Caco-2 (cell line): Measurements from ENCODE around the gene CERS6. TPM values are rescaled to one million over a fixed set of nuclear protein-coding genes. Genes with fewer than 3 reads are reported as not detected.
"Not testable (repeated sequence)": the region's sequence is repeated elsewhere in the genome, so short reads cannot be mapped to it uniquely, and the experiment has no call there.

Source experiments
- BruUV-seq: library from RNA; stranded (reverse); fragments of 400-500 nt; replicated peaks from 2 replicates; lab custom pipeline; 2021; lab: Mats Ljungman, UMichigan
- CTCF ChIA-PET: fragments of 300-600 bp; sonication (Branson Sonifier 250); formaldehyde crosslinking; loops from one replicate; lab custom pipeline; 2022; ENCODE audit warnings: antibody characterized with exemption; lab: Charles Lee
- POLR2A ChIA-PET: fragments of 300-600 bp; sonication (Branson Sonifier 250); formaldehyde crosslinking; loops from one replicate; lab custom pipeline; 2022; ENCODE audit warnings: antibody characterized with exemption; lab: Charles Lee
- DNase-seq, 2 experiments: peaks; one replicate each; pipeline versions ENCODE4 v3.0.0 to v3.0.0-alpha.2; 2020 to 2022
- H3K27me3 ChIP-seq: replicated peaks from 2 replicates; pipeline ENCODE4 v1.6.0; 2011; ENCODE audit warnings: low read length; ENCODE audit not compliant: control insufficient read depth, insufficient read depth
- H3K36me3 ChIP-seq: 2 replicates; pipeline ENCODE4 v1.5.1; 2011; ENCODE audit warnings: low read length; ENCODE audit not compliant: control insufficient read depth, insufficient read depth
- H3K4me1 ChIP-seq: fragments of 250-450 bp; sonication (Bioruptor Pico); 2 replicates; pipeline ENCODE4 v1.5.1; 2020; ENCODE audit warnings: mild to moderate bottlenecking
- H3K4me3 ChIP-seq: 2 replicates; pipeline ENCODE4 v1.5.1; 2011; ENCODE audit warnings: low read depth, mild to moderate bottlenecking, control low read depth, low read length
- H3K9me3 ChIP-seq: fragments of 250-450 bp; sonication (Bioruptor Pico); 2 replicates; pipeline ENCODE4 v1.5.1; 2020; ENCODE audit warnings: mild to moderate bottlenecking, moderate library complexity
- H3K27ac Mint-ChIP-seq: one replicate; pipeline ENCODE4 v1.8.0; 2022; ENCODE audit warnings: mixed read lengths; ENCODE audit not compliant: unreplicated experiment
- H3K27me3 Mint-ChIP-seq: one replicate; pipeline ENCODE4 v1.8.0; 2022; ENCODE audit warnings: mixed read lengths; ENCODE audit not compliant: insufficient read depth, unreplicated experiment
- H3K36me3 Mint-ChIP-seq: one replicate; pipeline ENCODE4 v1.8.0; 2022; ENCODE audit warnings: mild to moderate bottlenecking, mixed read lengths; ENCODE audit not compliant: insufficient read depth, unreplicated experiment
- H3K4me1 Mint-ChIP-seq: one replicate; pipeline ENCODE4 v1.8.0; 2022; ENCODE audit warnings: low read depth, mixed read lengths; ENCODE audit not compliant: unreplicated experiment
- H3K4me3 Mint-ChIP-seq: one replicate; pipeline ENCODE4 v1.8.0; 2022; ENCODE audit warnings: mild to moderate bottlenecking, moderate library complexity, mixed read lengths; ENCODE audit not compliant: unreplicated experiment
- H3K9me3 Mint-ChIP-seq: one replicate; pipeline ENCODE4 v1.8.0; 2022; ENCODE audit warnings: mixed read lengths; ENCODE audit not compliant: unreplicated experiment
- CTCF ChIP-seq, 2 experiments: fragments of 200-600 bp in 1 of 2; IDR thresholded peaks; 1 replicate in 1 of 2; 2 replicates in 1 of 2; pipeline versions ENCODE4 v1.5.1 to v1.8.0; 2011 to 2022; ENCODE audit warnings: antibody characterized with exemption in 1 of 2, control low read depth in 1 of 2, inconsistent platforms in 1 of 2, low read depth in 1 of 2, low read length in 1 of 2, mild to moderate bottlenecking in 1 of 2, moderate library complexity in 1 of 2; ENCODE audit not compliant: insufficient read depth in 1 of 2, severe bottlenecking in 1 of 2, unreplicated experiment in 1 of 2
- intact Hi-C: fragments of 100-400 bp; cut with micrococcal nuclease; formaldehyde crosslinking; loops from one replicate; pipeline ENCODE4 v1.10.0; 2022; ENCODE audit not compliant: unreplicated experiment
- total RNA-seq: library from RNA; stranded (reverse); gene quantifications from 2 replicates; pipeline ENCODE4 v1.2.3, GENCODE V29; 2022

Gene CERS6
- total RNA-seq, 1 experiment from 2014 or later = 32.7 TPM

DNA sequence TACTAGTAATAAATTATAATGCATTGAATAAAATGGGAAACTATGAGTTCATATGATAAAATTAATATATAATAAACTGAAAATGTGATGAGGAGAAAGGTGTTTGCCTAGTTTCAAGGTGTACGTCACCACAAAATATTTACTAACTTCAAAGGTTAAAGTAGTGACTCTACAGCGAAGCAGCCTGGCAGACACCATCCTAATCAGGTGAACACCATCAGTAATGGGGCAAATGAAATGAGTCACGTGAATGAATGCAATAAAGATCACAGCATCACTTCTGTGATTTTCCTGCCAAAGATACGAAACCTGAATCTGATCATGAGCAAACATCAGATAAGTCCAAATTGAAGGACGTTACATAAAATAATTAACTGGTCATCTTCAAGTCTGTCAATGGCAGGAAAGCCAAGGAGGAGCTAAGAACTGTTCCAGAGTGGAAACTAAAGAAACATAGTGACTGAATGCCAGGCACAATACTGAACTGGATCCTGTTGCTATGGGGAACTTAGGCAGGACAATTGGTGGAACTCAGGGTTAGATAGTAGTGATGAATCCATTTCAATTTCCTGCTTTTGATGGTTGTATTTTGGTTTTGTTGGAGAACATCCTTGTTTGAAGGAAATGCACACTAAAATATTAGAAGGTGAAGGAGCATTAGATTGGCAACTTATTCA, 334.3 kb downstream of the CERS6 start:
- no peak for TF ChIP-seq CTCF (IDR thresholded peaks at IDR 0.05; ENCODE audit: insufficient read depth in 1 of 2, low read depth in 1 of 2, low read length in 1 of 2, severe bottlenecking in 1 of 2, unreplicated experiment in 1 of 2)
- no peak overlapping the region for H3K4me3 Mint-ChIP-seq
- Histone ChIP-seq H3K36me3 (no peaks in the 10 kb centered on the region), H3K9me3 (no peaks in the 10 kb centered on the region), H3K4me3 (no peak overlapping the region), H3K27me3 (no peaks in the 10 kb centered on the region), H3K4me1 (no peaks in the 10 kb centered on the region)
- no peaks in the 10 kb centered on the region for H3K36me3 Mint-ChIP-seq
- H3K27me3 Mint-ChIP-seq = no peaks in the 10 kb centered on the region
- peaks cover 7% of the 10 kb centered on the region for H3K9me3 Mint-ChIP-seq
- no peak for DNase-seq
- intact Hi-C loops = no loop called here
- no TSS peak for BruUV-seq
- peaks cover 10% of the 10 kb centered on the region for H3K4me1 Mint-ChIP-seq
- ChIA-PET POLR2A (no interaction called here), CTCF (no interaction called here)
- no peak overlapping the region for H3K27ac Mint-ChIP-seq

GRCh38 chr2:168791140-168791539, 335.1 kb downstream of the CERS6 start:
- H3K36me3 Mint-ChIP-seq, POLR2A ChIA-PET, H3K4me1 ChIP-seq, H3K4me3 Mint-ChIP-seq, DNase-seq, H3K9me3 Mint-ChIP-seq, H3K4me1 Mint-ChIP-seq, H3K4me3 ChIP-seq, H3K27me3 Mint-ChIP-seq, H3K36me3 ChIP-seq, H3K27ac Mint-ChIP-seq, H3K27me3 ChIP-seq, CTCF ChIA-PET, intact Hi-C loops, BruUV-seq, H3K9me3 ChIP-seq: not testable (repeated sequence)

- POLR2A ChIA-PET = no interaction called here
- no TSS peak for BruUV-seq
- Mint-ChIP-seq H3K4me3 (no peak overlapping the region), H3K4me1 (peaks cover 11% of the 10 kb centered on the region), H3K9me3 (no peaks in the 10 kb centered on the region), H3K36me3 (no peaks in the 10 kb centered on the region), H3K27me3 (no peaks in the 10 kb centered on the region), H3K27ac (no peak overlapping the region)
- intact Hi-C loops = no loop called here
- Histone ChIP-seq H3K4me3 (no peak overlapping the region), H3K27me3 (no peaks in the 10 kb centered on the region), H3K4me1 (peaks cover 11% of the 10 kb centered on the region; the same call in 1 of the 2 replicates), H3K9me3 (no peaks in the 10 kb centered on the region), H3K36me3 (no peaks in the 10 kb centered on the region)
- no peak for TF ChIP-seq CTCF (IDR thresholded peaks at IDR 0.05; ENCODE audit: insufficient read depth in 1 of 2, low read depth in 1 of 2, low read length in 1 of 2, severe bottlenecking in 1 of 2, unreplicated experiment in 1 of 2)
- no peak for DNase-seq
- CTCF ChIA-PET = no interaction called here
Observed at GRCh38 chr2:168793596-168793995, 337.5 kb downstream of the CERS6 start.
